HepG2 (cell line): ENCODE data around the gene PRKCZ. TPM values are rescaled to one million over a fixed set of nuclear protein-coding genes. Genes with fewer than 3 reads are reported as not detected.

Source experiments
- ATF7 ChIP-seq, 2 experiments: fragments of 450-650 bp in 1 of 2; sonication (generic) in 1 of 2; formaldehyde crosslinking in 1 of 2; IDR thresholded peaks; 2 replicates each; pipeline versions ENCODE4 v1.4.0 to v1.6.1; 2016 to 2020; ENCODE audit warnings: antibody characterized with exemption in 1 of 2, mild to moderate bottlenecking in 1 of 2, missing genetic modification reagents in 1 of 2
- DNMT3B ChIP-seq: conservative IDR thresholded peaks from 2 replicates; pipeline ENCODE4 v1.6.1; 2016; ENCODE audit warnings: missing biosample characterization, control low read depth
- GMEB1 ChIP-seq: sonication (generic); formaldehyde crosslinking; IDR thresholded peaks from 2 replicates; pipeline ENCODE4 v1.5.1; 2020; ENCODE audit warnings: missing genetic modification reagents, mild to moderate bottlenecking, borderline replicate concordance
- HCFC1 ChIP-seq: fragments of 150-350 bp; IDR thresholded peaks from 2 replicates; pipeline ENCODE4 v1.6.1; 2014; ENCODE audit warnings: low read depth, low read length
- ISL2 ChIP-seq: sonication (generic); formaldehyde crosslinking; IDR thresholded peaks from 2 replicates; pipeline ENCODE4 v1.5.0; 2020; ENCODE audit warnings: missing genetic modification reagents
- KMT2B ChIP-seq: IDR thresholded peaks from 2 replicates; pipeline ENCODE4 v1.6.1; 2016; ENCODE audit warnings: missing genetic modification reagents, missing compliant biosample characterization
- NCOR1 ChIP-seq: fragments of 200-600 bp; sonication (generic); IDR thresholded peaks from 2 replicates; pipeline ENCODE4 v1.7.0; 2017; ENCODE audit warnings: antibody characterized with exemption, low read length, borderline replicate concordance
- PRDM10 ChIP-seq: sonication (generic); formaldehyde crosslinking; IDR thresholded peaks from 2 replicates; pipeline ENCODE4 v1.4.0; 2020; ENCODE audit warnings: low read depth, missing genetic modification reagents
- STAG1 ChIP-seq: sonication (generic); formaldehyde crosslinking; IDR thresholded peaks from 2 replicates; pipeline ENCODE4 v1.4.0; 2020; ENCODE audit warnings: missing genetic modification reagents
- TGIF2 ChIP-seq: IDR thresholded peaks from 2 replicates; pipeline ENCODE4 v1.6.1; 2016; ENCODE audit warnings: control low read depth, missing compliant biosample characterization
- THRA ChIP-seq: sonication (generic); formaldehyde crosslinking; IDR thresholded peaks from 2 replicates; pipeline ENCODE4 v1.4.0; 2020; ENCODE audit warnings: missing genetic modification reagents, borderline replicate concordance
- USF2 ChIP-seq, 2 experiments: sonication (generic) in 1 of 2; formaldehyde crosslinking in 1 of 2; IDR thresholded peaks; 2 replicates each; pipeline versions ENCODE4 v1.5.1 to v1.6.1; 2011 to 2020; ENCODE audit warnings: borderline replicate concordance in 1 of 2, low read depth in 1 of 2, low read length in 1 of 2, mild to moderate bottlenecking in 1 of 2, missing genetic modification reagents in 1 of 2, moderate library complexity in 1 of 2
- ZFX ChIP-seq: sonication (generic); formaldehyde crosslinking; IDR thresholded peaks from 2 replicates; pipeline ENCODE4 v1.4.0; 2020; ENCODE audit warnings: mild to moderate bottlenecking, low read depth, missing genetic modification reagents, moderate library complexity
- ZNF232 ChIP-seq: sonication (generic); formaldehyde crosslinking; IDR thresholded peaks from 2 replicates; pipeline ENCODE4 v1.4.0; 2020; ENCODE audit warnings: missing genetic modification reagents, borderline replicate concordance
- ZNF256 ChIP-seq: sonication (generic); formaldehyde crosslinking; conservative IDR thresholded peaks from 2 replicates; pipeline ENCODE4 v1.4.0; 2020; ENCODE audit warnings: missing genetic modification reagents
- ZNF337 ChIP-seq: sonication (generic); formaldehyde crosslinking; IDR thresholded peaks from 2 replicates; pipeline ENCODE4 v1.5.1; 2020; ENCODE audit warnings: missing genetic modification reagents, low read depth, mild to moderate bottlenecking, borderline replicate concordance
- ZNF446 ChIP-seq: sonication (generic); formaldehyde crosslinking; IDR thresholded peaks from 2 replicates; pipeline ENCODE4 v1.5.0; 2020; ENCODE audit warnings: mild to moderate bottlenecking, missing genetic modification reagents
- ZNF451 ChIP-seq: sonication (generic); formaldehyde crosslinking; IDR thresholded peaks from 2 replicates; pipeline ENCODE4 v1.5.0; 2020; ENCODE audit warnings: mild to moderate bottlenecking, missing genetic modification reagents
- ZNF567 ChIP-seq: sonication (generic); formaldehyde crosslinking; IDR thresholded peaks from 2 replicates; pipeline ENCODE4 v1.8.1; 2023; ENCODE audit warnings: mild to moderate bottlenecking, missing genetic modification reagents, borderline replicate concordance
- ZNF781 ChIP-seq: sonication (generic); formaldehyde crosslinking; IDR thresholded peaks from 2 replicates; pipeline ENCODE4 v1.5.1; 2020; ENCODE audit warnings: borderline replicate concordance, mild to moderate bottlenecking, missing genetic modification reagents; ENCODE audit errors: not compliant biosample characterization
- ZSCAN31 ChIP-seq: sonication (generic); formaldehyde crosslinking; IDR thresholded peaks from 2 replicates; pipeline ENCODE4 v1.5.0; 2020; ENCODE audit warnings: low read depth, mild to moderate bottlenecking, missing genetic modification reagents
- polyA plus RNA-seq, 8 experiments: library from polyadenylated mRNA; depleted of rRNA in 3 of 8; stranded (reverse) in 7 of 8; unstranded in 1 of 8; fragments of >200 nt; fragmentation: Illumina TruSeq in 4 of 8; extraction: Trizol in 4 of 8; gene quantifications; 2 replicates each; pipeline versions ENCODE4 v1.2.1 to v1.2.3, GENCODE V29; 2011 to 2016; ENCODE audit warnings: low read depth in 4 of 8, missing spikeins in 1 of 8, mixed read lengths in 1 of 8; ENCODE audit not compliant: insufficient read depth in 1 of 8
- total RNA-seq, 5 experiments: library from RNA; depleted of rRNA; stranded (reverse); fragments of >200 nt; fragmentation: Illumina TruSeq; extraction: Trizol; gene quantifications; 2 replicates each; pipeline ENCODE4 v1.2.3, GENCODE V29; 2016; ENCODE audit warnings: low read depth in 1 of 5

Gene PRKCZ
- total and polyA plus RNA-seq, 2 of the 13 experiments (the other 11 are each of a cell fraction or from before 2014, with no cell fraction given): 34.7 to 85.2 TPM

- TF ChIP-seq STAG1 (CRISPR knock-in tag) (0 out of 2 replicates have a peak, but pooled peaks have one; percentile 0), ATF7 (IDR thresholded peaks at IDR 0.05) (no peak), ATF7 (CRISPR knock-in tag; IDR thresholded peaks at IDR 0.05) (no peak), ZNF446 (CRISPR knock-in tag) (no peak), USF2 (IDR thresholded peaks at IDR 0.05; ENCODE audit: low read depth, low read length) (no peak), USF2 (CRISPR knock-in tag; IDR thresholded peaks at IDR 0.05; ENCODE audit: borderline replicate concordance) (no peak), ZNF451 (CRISPR knock-in tag) (no peak), PRDM10 (CRISPR knock-in tag) (no peak), TGIF2 (0 out of 2 replicates have a peak, but pooled peaks have one; percentile 11), ZFX (no peak; the same call in 1 of the 2 replicates), ZNF567 (no peak), ZNF256 (CRISPR knock-in tag) (no peak), HCFC1 (no peak), ISL2 (CRISPR knock-in tag) (no peak), NCOR1 (no peak), ZNF337 (no peak), KMT2B (no peak), ZNF781 (no peak), DNMT3B (no peak), THRA (CRISPR knock-in tag) (no peak), ZSCAN31 (CRISPR knock-in tag) (no peak), ZNF232 (CRISPR knock-in tag) (no peak), GMEB1 (CRISPR knock-in tag) (no peak)
Measured at GRCh38 chr1:2232916-2233438, 182.8 kb downstream of the PRKCZ start (continued).
